ENCODE data around the gene C16orf96. TPM values are rescaled to one million over a fixed set of nuclear protein-coding genes. Genes with fewer than 3 reads are reported as not detected.

Gene C16orf96
- total and polyA plus RNA-seq, 2 donors (not counting 3 experiments of a cell fraction or from before 2014, with no cell fraction given) = not detected

DNA sequence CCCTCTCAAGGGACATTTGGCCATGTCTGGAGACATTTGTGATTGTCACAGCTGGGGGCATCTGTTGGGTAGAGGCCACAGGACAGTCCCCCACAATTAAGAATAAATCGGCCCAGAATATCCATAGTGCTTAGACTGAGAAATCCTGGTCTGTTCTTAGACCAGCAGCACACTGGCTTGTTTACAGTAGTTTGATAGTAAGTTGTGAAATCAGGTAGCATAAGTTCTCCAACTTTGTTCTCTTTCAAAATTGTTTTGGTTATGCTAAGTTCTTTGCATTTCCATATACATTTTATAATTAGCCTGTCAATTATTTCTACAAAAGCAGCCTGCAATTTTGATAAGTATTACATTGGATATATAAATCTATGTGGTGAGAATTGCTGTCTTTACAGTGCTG is 75.3 kb downstream of the C16orf96 start:
- peaks cover 0 to 5% of the 10 kb centered on the region in 2 experiments for H3K36me3 ChIP-seq (ENCODE audit: control insufficient read depth in 2 of 2, extremely low read depth in 1 of 2, insufficient read depth in 2 of 2, low read length in 2 of 2)
- dilution Hi-C loops (cut with MboI; ENCODE audit: extremely low pct_ligation_motif_present, low sequenced_read_pairs) = no loop called here

More for the DNA sequence above, 75.3 kb downstream of the C16orf96 start:
- Histone ChIP-seq H3K79me2 (ENCODE audit: control insufficient read depth, insufficient read depth, low read length) (peaks cover 71% of the 10 kb centered on the region), H3K4me1 (ENCODE audit: control insufficient read depth, extremely low read depth, insufficient read depth, low read length) (peaks cover under 1% of the 10 kb centered on the region), H3K4me3 (replicated peaks in 1 of 3; ENCODE audit: insufficient read depth in 1 of 3, low read depth in 1 of 3, low read length in 3 of 3) (no peak overlapping the region), H3K4me2 (ENCODE audit: insufficient read depth, low read length) (no peak overlapping the region), H3K27me3 (ENCODE audit: control insufficient read depth in 2 of 2, insufficient read depth in 2 of 2, low read length in 2 of 2) (no peaks in the 10 kb centered on the region), H3K9me1 (replicated peaks; ENCODE audit: control insufficient read depth, extremely low read depth, insufficient read depth, low read length) (no peaks in the 10 kb centered on the region), H3K9ac (replicated peaks; ENCODE audit: extremely low read depth, insufficient read depth, low read length) (no peak overlapping the region), H3K27ac (ENCODE audit: insufficient read depth, low read depth, low read length) (no peak overlapping the region), H3K9me3 (replicated peaks; ENCODE audit: control insufficient read depth, insufficient read depth, low read length) (no peaks in the 10 kb centered on the region), H2AFZ (ENCODE audit: low read depth, low read length) (no peak overlapping the region), H4K20me1 (replicated peaks; ENCODE audit: control insufficient read depth, extremely low read depth, insufficient read depth, low read length) (no peaks in the 10 kb centered on the region)
- BruUV-seq (replicated peaks) = no TSS peak
- intact Hi-C loops (cut with micrococcal nuclease) = no loop called here
- TF ChIP-seq POLR2A (IDR thresholded peaks at IDR 0.05; ENCODE audit: low read depth, low read length) (no peak), POLR2AphosphoS5 (IDR thresholded peaks at IDR 0.05; ENCODE audit: insufficient read depth, low read depth, low read length) (no peak), MYC (IDR thresholded peaks at IDR 0.05; ENCODE audit: low read depth, low read length) (no peak), FOS (IDR thresholded peaks at IDR 0.05; ENCODE audit: borderline replicate concordance, insufficient read depth, low read length) (no peak), JUN (IDR thresholded peaks at IDR 0.05; ENCODE audit: borderline replicate concordance, insufficient read depth, insufficient read length, low read depth) (no peak), EZH2 (IDR thresholded peaks at IDR 0.05; ENCODE audit: borderline replicate concordance, low read depth, low read length, severe bottlenecking) (no peak), GATA2 (IDR thresholded peaks at IDR 0.05; ENCODE audit: insufficient read depth, insufficient read length, low read depth, low read length) (no peak)
- TF ChIP-seq, protein P1, sequence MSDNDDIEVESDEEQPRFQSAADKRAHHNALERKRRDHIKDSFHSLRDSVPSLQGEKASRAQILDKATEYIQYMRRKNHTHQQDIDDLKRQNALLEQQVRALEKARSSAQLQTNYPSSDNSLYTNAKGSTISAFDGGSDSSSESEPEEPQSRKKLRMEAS (IDR thresholded peaks at IDR 0.05; ENCODE audit: insufficient read depth, insufficient read length) = no peak
- TF ChIP-seq, protein P2, sequence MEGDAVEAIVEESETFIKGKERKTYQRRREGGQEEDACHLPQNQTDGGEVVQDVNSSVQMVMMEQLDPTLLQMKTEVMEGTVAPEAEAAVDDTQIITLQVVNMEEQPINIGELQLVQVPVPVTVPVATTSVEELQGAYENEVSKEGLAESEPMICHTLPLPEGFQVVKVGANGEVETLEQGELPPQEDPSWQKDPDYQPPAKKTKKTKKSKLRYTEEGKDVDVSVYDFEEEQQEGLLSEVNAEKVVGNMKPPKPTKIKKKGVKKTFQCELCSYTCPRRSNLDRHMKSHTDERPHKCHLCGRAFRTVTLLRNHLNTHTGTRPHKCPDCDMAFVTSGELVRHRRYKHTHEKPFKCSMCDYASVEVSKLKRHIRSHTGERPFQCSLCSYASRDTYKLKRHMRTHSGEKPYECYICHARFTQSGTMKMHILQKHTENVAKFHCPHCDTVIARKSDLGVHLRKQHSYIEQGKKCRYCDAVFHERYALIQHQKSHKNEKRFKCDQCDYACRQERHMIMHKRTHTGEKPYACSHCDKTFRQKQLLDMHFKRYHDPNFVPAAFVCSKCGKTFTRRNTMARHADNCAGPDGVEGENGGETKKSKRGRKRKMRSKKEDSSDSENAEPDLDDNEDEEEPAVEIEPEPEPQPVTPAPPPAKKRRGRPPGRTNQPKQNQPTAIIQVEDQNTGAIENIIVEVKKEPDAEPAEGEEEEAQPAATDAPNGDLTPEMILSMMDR (IDR thresholded peaks at IDR 0.05; ENCODE audit: extremely low read depth in 1 of 2, insufficient read depth in 1 of 2, low read depth in 1 of 2, low read length in 2 of 2) = no peak
- FAIRE-seq (no peak), DNase-seq (ENCODE audit: low read depth, low spot score) (no peak)
- ChIA-PET CTCF (interaction anchor here (0.9 kb wide), 1 partner anchor 15 kb away, joined by 4 read pairs; no protein-coding TSS in a partner anchor), POLR2A (no interaction called here)

All from endothelial cell of umbilical vein (primary cell).